Fibroblast of lung (primary cell): ENCODE data around the gene TNK1. TPM values are rescaled to one million over a fixed set of nuclear protein-coding genes. Genes with fewer than 3 reads are reported as not detected.

Experiments used
- DNase-seq, 2 donors: peaks; one replicate each; pipeline versions ENCODE4 v3.0.0 to v3.0.0-alpha.2; 2010; ENCODE audit warnings: low read depth in 2 of 2
- H2AFZ ChIP-seq: 2 replicates; pipeline ENCODE4 v1.5.1; 2012; ENCODE audit warnings: low read length, control low read depth, inconsistent platforms
- H3K27ac ChIP-seq: 2 replicates; pipeline ENCODE4 v1.5.1; 2011; ENCODE audit warnings: low read length, control low read depth; ENCODE audit not compliant: insufficient read depth
- H3K27me3 ChIP-seq: 2 replicates; pipeline ENCODE4 v1.5.1; 2011; ENCODE audit warnings: mild to moderate bottlenecking, low read length; ENCODE audit not compliant: control insufficient read depth, insufficient read depth
- H3K36me3 ChIP-seq: 2 replicates; pipeline ENCODE4 v1.5.1; 2011; ENCODE audit warnings: low read length; ENCODE audit not compliant: control insufficient read depth, insufficient read depth
- H3K4me1 ChIP-seq: 2 replicates; pipeline ENCODE4 v1.5.1; 2011; ENCODE audit warnings: low read length; ENCODE audit not compliant: control insufficient read depth, insufficient read depth; ENCODE audit errors: extremely low read depth
- H3K4me2 ChIP-seq: 2 replicates; pipeline ENCODE4 v1.5.1; 2011; ENCODE audit warnings: low read length, control low read depth; ENCODE audit not compliant: insufficient read depth; ENCODE audit errors: extremely low read depth
- H3K4me3 ChIP-seq, 4 experiments: fragments of 200-600 bp in 1 of 4; sonication (generic) in 1 of 4; replicated peaks in 1 of 4; 2 replicates each; pipeline ENCODE4 v1.5.1; 2011 to 2016; ENCODE audit warnings: low read length in 4 of 4, low read depth in 3 of 4, mild to moderate bottlenecking in 3 of 4, control low read depth in 2 of 4, inconsistent platforms in 1 of 4, mixed read lengths in 1 of 4; ENCODE audit not compliant: insufficient read depth in 1 of 4; ENCODE audit errors: control extremely low read depth in 1 of 4
- H3K79me2 ChIP-seq: 2 replicates; pipeline ENCODE4 v1.5.1; 2012; ENCODE audit warnings: mild to moderate bottlenecking, low read length, inconsistent platforms; ENCODE audit not compliant: control insufficient read depth, insufficient read depth
- H3K9ac ChIP-seq: 2 replicates; pipeline ENCODE4 v1.5.1; 2011; ENCODE audit warnings: mild to moderate bottlenecking, low read length, control low read depth; ENCODE audit not compliant: insufficient read depth
- H3K9me3 ChIP-seq: 2 replicates; pipeline ENCODE4 v1.5.1; 2012; ENCODE audit warnings: low read depth, low read length; ENCODE audit not compliant: control insufficient read depth, insufficient read depth
- H4K20me1 ChIP-seq: 2 replicates; pipeline ENCODE4 v1.5.1; 2011; ENCODE audit warnings: low read length; ENCODE audit not compliant: control insufficient read depth, insufficient read depth; ENCODE audit errors: extremely low read depth
- CTCF ChIP-seq, 2 donors: IDR thresholded peaks in 1 of 2; conservative IDR thresholded peaks in 1 of 2; 1 replicate in 1 of 2; 2 replicates in 1 of 2; pipeline ENCODE4 v1.5.1; 2011 to 2012; ENCODE audit warnings: low read length in 2 of 2, control low read depth in 1 of 2, inconsistent platforms in 1 of 2, low read depth in 1 of 2, mild to moderate bottlenecking in 1 of 2
- EZH2 ChIP-seq: IDR thresholded peaks from 2 replicates; pipeline ENCODE4 v1.5.1; 2012; ENCODE audit warnings: low read length, control low read depth, mild to moderate bottlenecking; ENCODE audit errors: missing control alignments
- polyA plus RNA-seq, 2 donors: library from polyadenylated mRNA; depleted of rRNA in 1 of 2; stranded (reverse) in 1 of 2; unstranded in 1 of 2; fragments of >200 nt; gene quantifications; 2 replicates each; pipeline ENCODE4 v1.2.1, GENCODE V29; 2011 to 2012; ENCODE audit warnings: missing spikeins in 1 of 2
- total RNA-seq: library from RNA; depleted of rRNA; stranded (reverse); fragments of >200 nt; gene quantifications from 2 replicates; pipeline ENCODE4 v1.2.1, GENCODE V29; 2014

The TNK1 gene
- total and polyA plus RNA-seq, 2 donors (not counting 1 experiment from before 2014, with no cell fraction given): 0.15 to 0.66 TPM

- Histone ChIP-seq H3K4me3 (no peak overlapping the region), H4K20me1 (no peaks in the 10 kb centered on the region), H3K27ac (no peak overlapping the region), H3K4me1 (no peaks in the 10 kb centered on the region), H3K27me3 (no peaks in the 10 kb centered on the region), H3K9me3 (no peaks in the 10 kb centered on the region), H3K36me3 (no peaks in the 10 kb centered on the region), H3K79me2 (no peaks in the 10 kb centered on the region), H2AFZ (no peak overlapping the region), H3K4me2 (no peak overlapping the region), H3K9ac (no peak overlapping the region)
- no peak for DNase-seq
- TF ChIP-seq EZH2 (no peak), CTCF (conservative IDR thresholded peaks at IDR 0.05 in 1 of 2, IDR thresholded peaks at IDR 0.05 in 1 of 2; ENCODE audit: low read depth in 1 of 2, low read length in 2 of 2) (no peak)
Observed at GRCh38 chr17:7423679-7424078, 42.8 kb downstream of the TNK1 start.

GRCh38 chr17:7425316-7425715 is 44.4 kb downstream of the TNK1 start, which contains the start of gene SPEM2:
TSS of gene SPEM2 (plus strand) at chr17:7425616. CDS start at chr17:7425689, 73 bp downstream.
- Histone ChIP-seq H3K27me3 (no peaks in the 10 kb centered on the region), H3K4me2 (no peak within 1 kb of the TSS), H3K9me3 (no peaks in the 10 kb centered on the region), H3K79me2 (no peaks in the 10 kb centered on the region), H3K4me3 (no peak within 1 kb of the TSS), H4K20me1 (no peaks in the 10 kb centered on the region), H3K36me3 (no peaks in the 10 kb centered on the region), H3K27ac (no peak within 1 kb of the TSS), H3K9ac (no peak within 1 kb of the TSS), H3K4me1 (no peaks in the 10 kb centered on the region), H2AFZ (no peak within 1 kb of the TSS)
- DNase-seq: no peak
- TF ChIP-seq EZH2 (no peak), CTCF (conservative IDR thresholded peaks at IDR 0.05 in 1 of 2, IDR thresholded peaks at IDR 0.05 in 1 of 2; ENCODE audit: low read depth in 1 of 2, low read length in 2 of 2) (no peak)

GRCh38 chr17:7425756-7426155 is 44.9 kb downstream of the TNK1 start:
- no peak overlapping the region for H3K9ac ChIP-seq
- H4K20me1 ChIP-seq: no peaks in the 10 kb centered on the region
- H3K4me3 ChIP-seq: no peak overlapping the region
- no peaks in the 10 kb centered on the region for H3K4me1 ChIP-seq
- H3K4me2 ChIP-seq: no peak overlapping the region
- no peak overlapping the region for H2AFZ ChIP-seq
- H3K9me3 ChIP-seq: no peaks in the 10 kb centered on the region
- no peaks in the 10 kb centered on the region for H3K27me3 ChIP-seq
- TF ChIP-seq EZH2: no peak
- no peak for TF ChIP-seq CTCF (conservative IDR thresholded peaks at IDR 0.05 in 1 of 2, IDR thresholded peaks at IDR 0.05 in 1 of 2; ENCODE audit: low read depth in 1 of 2, low read length in 2 of 2)
- H3K27ac ChIP-seq: no peak overlapping the region
- no peak for DNase-seq
- H3K36me3 ChIP-seq: no peaks in the 10 kb centered on the region
- no peaks in the 10 kb centered on the region for H3K79me2 ChIP-seq
